Stimulated activated CD8-positive, alpha-beta memory T cell treated with anti-CD3 and anti-CD28 coated beads, Interleukin-2, amount 100 ng/mL, for 1 hour (primary cell): ENCODE results near the gene CADM2.
"Not testable (repeated sequence)": the region's sequence is repeated elsewhere in the genome, so short reads cannot be mapped to it uniquely, and the experiment has no call there.

ENCODE experiments used
- DNase-seq, 2 donors: peaks; one replicate each; pipeline ENCODE4 v3.0.0-alpha.2; 2020; ENCODE audit warnings: low read depth in 2 of 2

CADM2 gene

GRCh38 chr3:85077018-85077417, 118.2 kb downstream of the CADM2 start:
- no peak for DNase-seq

DNA sequence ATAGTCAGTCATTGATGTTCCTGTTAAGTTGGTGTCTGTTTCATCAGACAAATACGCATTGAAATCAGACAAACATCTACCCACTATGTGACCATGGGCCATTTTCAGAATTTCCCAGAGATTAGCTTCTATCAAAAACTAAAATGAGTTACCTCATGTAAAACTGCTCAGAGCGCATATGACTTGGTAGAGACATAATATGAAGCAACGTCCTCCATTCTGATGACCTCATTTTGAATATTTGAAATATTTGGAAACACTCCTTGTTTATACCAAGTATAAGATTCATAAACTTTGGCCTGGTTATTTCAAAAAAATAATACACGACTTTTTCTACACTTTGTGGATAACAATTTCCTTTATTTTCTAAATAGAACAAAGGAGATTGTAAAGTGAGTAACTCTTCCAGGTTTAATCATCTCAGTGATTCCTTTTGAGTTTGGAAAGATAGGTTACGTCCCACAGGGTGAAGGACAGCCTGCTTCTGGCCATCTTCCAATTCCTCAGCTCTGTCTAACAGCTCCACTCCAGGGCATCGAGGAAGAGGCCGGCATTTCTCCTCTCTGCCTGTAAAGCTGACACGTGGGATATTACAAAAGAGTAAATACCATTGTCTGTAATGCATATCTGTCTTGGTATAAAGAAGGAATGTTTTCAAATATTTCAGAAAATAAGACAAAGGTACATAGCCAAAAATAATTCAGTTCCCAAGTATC, 122.6 kb downstream of the CADM2 start:
- DNase-seq = no peak

DNA sequence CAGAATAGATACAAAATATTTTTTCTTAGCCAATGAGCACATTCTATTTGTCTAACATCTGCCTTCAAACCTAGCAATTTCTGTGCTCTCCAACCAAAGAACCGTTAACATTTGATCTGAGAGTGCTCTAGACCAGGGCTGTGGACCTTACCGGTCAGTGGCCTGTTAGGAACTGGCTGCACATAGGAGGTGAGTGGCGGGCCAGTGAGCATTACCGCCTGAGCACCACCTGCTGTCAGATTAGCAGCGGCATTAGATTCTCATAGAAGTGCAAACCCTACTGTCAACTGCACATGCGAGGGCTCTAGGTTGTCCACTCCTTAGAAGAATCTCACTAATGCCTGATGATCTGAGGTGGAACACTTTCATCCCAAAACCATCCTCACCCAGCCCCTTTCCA, 131.7 kb downstream of the CADM2 start:
- DNase-seq = no peak

GRCh38 chr3:85100316-85100715, 141.5 kb downstream of the CADM2 start:
- DNase-seq = no peak

- DNase-seq = no peak
These were observed 144.0 kb downstream of the CADM2 start for GRCh38 chr3:85102781-85103180.

DNA sequence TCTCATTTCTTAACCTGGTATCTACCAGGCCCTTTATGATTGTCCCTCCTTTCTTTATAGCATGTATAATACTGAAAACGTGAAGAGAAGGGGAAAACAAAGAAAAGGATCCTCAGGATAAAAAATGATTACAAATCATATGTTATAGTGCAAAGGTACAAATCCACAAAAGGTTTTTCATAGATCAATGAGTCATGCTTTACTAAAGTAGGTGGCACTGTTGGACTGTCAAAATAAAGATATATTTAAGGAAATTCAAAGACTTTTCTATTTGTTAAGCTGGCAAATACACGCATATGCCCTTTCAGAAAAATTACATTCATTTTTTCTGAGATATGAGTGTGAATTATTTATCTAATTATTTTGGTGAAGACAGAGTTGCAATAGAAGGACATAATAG, 151.6 kb downstream of the CADM2 start:
- DNase-seq = no peak

DNA sequence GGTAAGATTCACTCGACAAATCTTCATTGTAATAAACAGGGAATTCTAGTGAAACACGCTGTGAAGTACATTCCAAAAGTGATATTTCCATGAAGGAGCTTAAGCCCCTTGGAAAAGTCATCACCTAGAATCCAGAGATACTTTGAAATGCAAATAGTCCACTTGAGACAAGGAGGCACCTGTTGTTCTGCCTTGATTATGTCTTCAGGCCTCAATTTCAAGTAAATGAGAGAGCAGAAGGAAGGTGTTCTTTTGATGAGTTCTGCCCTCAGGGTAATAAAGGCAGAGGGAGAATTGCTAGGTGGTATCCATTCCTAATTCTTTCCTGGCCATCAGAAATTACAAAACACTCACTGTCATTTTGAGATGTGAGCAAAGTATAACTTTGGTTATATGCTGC, 162.1 kb downstream of the CADM2 start:
- DNase-seq = no peak

DNA sequence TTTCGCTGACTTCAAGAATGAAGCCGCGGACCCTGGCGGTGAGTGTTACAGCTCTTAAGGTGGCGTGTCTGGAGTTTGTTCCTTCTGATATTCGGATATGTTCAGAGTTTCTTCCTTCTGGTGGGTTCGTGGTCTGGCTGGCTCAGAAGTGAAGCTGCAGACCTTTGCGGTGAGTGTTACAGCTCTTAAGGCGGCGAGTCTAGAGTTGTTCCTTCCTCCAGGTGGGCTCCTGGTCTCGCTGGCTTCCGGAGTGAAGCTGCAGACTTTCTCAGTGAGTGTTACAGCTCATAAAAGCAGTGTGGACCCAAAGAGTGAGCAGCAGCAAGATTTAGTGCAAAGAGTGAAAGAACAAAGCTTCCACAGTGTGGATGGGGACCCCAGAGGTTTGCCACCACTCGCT, 174.1 kb downstream of the CADM2 start:
- not testable (repeated sequence) for DNase-seq

DNA sequence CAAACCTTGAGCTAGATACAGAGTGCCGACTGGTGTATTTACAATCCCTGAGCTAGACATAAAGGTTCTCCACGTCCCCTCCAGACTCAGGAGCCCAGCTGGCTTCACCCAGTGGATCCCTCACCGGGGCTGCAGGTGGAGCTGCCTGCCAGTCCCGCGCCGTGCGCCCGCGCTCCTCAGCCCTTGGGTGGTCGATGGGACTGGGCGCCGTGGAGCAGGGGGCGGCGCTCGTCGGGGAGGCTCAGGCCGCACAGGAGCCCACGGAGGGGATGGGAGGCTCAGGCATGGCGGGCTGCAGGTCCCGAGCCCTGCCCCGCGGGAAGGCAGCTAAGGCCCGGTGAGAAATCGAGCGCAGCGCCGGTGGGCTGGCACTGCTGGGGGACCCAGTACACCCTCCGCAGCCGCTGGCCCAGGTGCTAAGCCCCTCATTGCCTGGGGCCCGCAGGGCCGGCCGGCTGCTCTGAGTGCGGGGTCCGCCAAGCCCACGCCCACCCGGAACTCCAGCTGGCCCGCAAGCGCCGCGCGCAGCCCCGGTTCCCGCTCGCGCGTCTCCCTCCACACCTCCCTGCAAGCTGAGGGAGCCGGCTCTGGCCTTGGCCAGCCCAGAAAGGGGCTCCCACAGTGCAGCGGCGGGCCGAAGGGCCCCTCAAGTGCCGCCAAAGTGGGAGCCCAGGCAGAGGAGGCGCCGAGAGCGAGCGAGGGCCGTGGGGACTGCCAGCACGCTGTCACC, 175.1 kb downstream of the CADM2 start:
- DNase-seq = not testable (repeated sequence)

- no peak for DNase-seq
These were observed 183.8 kb downstream of the CADM2 start for GRCh38 chr3:85142626-85143025.

GRCh38 chr3:85148036-85148435, 189.2 kb downstream of the CADM2 start:
- DNase-seq = no peak

GRCh38 chr3:85151555-85151954, 192.8 kb downstream of the CADM2 start:
- no peak for DNase-seq

- DNase-seq = not testable (repeated sequence)
These were observed 194.5 kb downstream of the CADM2 start for GRCh38 chr3:85153279-85153678.

- DNase-seq = no peak
These were observed 200.6 kb downstream of the CADM2 start for GRCh38 chr3:85159376-85159775.

- no peak for DNase-seq
These were observed 202.8 kb downstream of the CADM2 start for GRCh38 chr3:85161544-85161943.

- DNase-seq = no peak
These were observed 204.1 kb downstream of the CADM2 start for GRCh38 chr3:85162905-85163304.

GRCh38 chr3:85164436-85164835, 205.6 kb downstream of the CADM2 start:
- DNase-seq = no peak

DNA sequence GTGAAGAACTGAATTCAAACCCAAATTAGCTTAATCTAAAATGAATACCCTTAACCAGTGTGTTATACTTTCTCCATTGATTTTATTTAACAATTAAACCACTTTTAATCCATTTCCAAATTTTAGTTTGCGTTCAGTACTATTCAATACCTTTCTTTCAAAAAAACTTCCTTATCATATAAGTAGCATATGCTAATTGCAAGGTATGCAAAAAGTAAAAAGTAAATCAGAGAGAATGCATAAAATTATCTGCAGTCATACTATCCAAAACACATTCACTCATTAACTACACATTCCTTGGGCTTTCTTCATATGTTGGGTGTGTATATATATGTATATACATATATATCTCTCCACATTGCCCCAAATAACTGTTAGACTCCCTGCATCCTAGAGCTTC, 208.8 kb downstream of the CADM2 start:
- no peak for DNase-seq

- DNase-seq = no peak
These were observed 211.9 kb downstream of the CADM2 start for GRCh38 chr3:85170646-85171045.

- DNase-seq = no peak
These were observed 213.2 kb downstream of the CADM2 start for GRCh38 chr3:85171976-85172375.

DNA sequence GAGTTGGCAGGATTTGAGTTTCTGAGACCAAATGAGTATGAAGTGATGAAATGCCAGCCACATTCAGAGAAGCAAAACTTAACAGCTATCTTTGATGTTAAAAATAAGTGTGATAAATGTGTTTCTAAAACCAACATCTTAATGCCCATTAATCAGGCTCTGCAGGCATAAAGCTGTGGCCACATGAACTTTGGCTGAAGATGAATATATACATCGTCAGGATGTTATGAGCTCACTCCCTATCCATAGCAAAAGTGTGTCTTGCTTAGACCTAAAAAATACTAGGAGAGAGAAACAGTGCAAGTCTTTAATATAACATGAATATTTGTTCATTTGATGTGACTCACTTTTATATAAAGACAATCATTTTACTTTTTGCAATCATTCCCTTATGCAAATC, 218.0 kb downstream of the CADM2 start:
- no peak for DNase-seq

GRCh38 chr3:85182975-85183752, 224.4 kb downstream of the CADM2 start:
- DNase-seq = no peak

DNA sequence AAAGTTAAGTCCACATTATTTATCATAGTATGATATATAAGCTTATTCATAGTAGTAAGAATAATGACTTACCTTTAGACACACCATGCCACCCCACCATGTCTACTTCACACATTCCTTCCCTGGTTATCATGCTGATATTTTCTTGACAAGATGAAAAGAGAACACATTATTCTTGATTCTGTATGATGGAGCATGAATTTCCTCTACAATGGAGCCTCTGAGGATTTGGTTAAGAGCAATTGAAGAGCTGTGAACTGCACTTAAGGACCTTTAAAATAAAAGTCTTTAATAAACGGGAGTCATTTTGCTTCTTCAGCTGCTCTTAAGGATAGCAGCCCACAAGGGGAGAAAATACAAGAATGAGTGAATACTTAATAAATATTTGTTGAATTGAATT, 226.7 kb downstream of the CADM2 start:
- DNase-seq = no peak
